WI38 (cell line): ENCODE measurements around the gene ATG9A.
"Not testable (repeated sequence)": the region's sequence is repeated elsewhere in the genome, so short reads cannot be mapped to it uniquely, and the experiment has no call there.

Experiments used
- H3K4me3 ChIP-seq: 2 replicates; pipeline ENCODE4 v1.5.1; 2011; ENCODE audit warnings: low read depth, mild to moderate bottlenecking, control low read depth, low read length
- TF ChIP-seq, protein P1 (sequence below): IDR thresholded peaks from 2 replicates; pipeline ENCODE4 v1.5.1; 2012; ENCODE audit warnings: low read depth, mild to moderate bottlenecking, control low read depth, low read length

The ATG9A gene

DNA sequence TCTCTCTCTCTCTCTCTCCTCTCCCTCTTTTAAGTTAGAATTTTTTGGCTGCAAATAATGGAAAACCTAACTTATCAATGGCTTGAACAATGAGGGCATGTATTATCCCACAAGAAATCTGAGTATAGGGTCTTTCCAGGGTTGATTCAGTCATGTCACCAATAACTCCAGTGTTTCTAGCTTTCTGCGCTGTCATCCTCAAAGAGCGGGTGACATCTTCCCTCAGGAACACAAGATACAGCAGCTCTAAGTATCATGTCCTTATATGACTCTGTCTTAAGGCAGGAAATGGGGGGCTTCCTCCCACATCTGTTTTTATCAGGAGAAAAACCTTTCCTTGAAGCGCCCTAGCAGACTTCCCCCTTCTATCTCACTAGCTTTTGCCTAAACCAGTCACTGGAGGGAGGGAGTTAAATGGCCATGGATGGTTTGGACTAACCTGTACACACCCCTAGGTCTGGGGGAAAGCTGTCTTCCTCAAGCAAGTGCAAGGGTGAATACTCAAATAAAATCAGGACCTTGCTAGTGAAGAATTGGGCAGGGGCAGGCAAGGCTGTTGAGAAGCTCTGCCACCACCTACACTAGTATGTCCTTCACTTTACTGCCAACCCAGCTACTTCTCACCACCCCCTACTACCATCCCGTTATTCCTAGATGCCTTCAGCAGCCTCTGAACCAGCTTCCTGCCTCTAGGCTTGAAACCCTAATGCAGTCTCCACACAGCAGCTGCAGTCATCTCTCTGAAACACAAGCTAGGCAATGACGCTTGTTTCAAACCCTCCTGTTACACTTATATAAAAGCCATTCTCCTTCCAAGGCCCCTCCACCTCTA lies 31.8 kb upstream of the ATG9A start:
- TF ChIP-seq, protein P1, sequence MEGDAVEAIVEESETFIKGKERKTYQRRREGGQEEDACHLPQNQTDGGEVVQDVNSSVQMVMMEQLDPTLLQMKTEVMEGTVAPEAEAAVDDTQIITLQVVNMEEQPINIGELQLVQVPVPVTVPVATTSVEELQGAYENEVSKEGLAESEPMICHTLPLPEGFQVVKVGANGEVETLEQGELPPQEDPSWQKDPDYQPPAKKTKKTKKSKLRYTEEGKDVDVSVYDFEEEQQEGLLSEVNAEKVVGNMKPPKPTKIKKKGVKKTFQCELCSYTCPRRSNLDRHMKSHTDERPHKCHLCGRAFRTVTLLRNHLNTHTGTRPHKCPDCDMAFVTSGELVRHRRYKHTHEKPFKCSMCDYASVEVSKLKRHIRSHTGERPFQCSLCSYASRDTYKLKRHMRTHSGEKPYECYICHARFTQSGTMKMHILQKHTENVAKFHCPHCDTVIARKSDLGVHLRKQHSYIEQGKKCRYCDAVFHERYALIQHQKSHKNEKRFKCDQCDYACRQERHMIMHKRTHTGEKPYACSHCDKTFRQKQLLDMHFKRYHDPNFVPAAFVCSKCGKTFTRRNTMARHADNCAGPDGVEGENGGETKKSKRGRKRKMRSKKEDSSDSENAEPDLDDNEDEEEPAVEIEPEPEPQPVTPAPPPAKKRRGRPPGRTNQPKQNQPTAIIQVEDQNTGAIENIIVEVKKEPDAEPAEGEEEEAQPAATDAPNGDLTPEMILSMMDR = no peak
- no peak overlapping the region for H3K4me3 ChIP-seq

DNA sequence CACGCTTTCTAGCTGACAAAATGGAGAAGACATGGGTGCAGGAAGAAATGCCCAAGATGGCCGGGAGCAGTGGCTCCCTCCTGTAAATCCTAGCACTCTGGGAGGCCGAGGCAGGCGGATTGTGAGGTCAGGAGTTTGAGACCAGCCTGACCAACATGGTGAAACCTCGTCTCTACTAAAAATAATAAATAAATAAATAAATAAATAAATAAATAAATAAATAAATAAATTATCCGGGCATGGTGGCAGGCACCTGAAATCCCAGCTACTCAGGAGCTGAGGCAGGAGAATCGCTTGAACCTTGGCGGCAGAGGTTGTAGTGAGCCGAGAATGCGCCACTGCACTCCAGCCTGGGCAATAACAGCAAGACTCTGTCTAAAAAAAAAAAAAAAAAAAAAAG lies 29.5 kb upstream of the ATG9A start:
- H3K4me3 ChIP-seq = not testable (repeated sequence)

DNA sequence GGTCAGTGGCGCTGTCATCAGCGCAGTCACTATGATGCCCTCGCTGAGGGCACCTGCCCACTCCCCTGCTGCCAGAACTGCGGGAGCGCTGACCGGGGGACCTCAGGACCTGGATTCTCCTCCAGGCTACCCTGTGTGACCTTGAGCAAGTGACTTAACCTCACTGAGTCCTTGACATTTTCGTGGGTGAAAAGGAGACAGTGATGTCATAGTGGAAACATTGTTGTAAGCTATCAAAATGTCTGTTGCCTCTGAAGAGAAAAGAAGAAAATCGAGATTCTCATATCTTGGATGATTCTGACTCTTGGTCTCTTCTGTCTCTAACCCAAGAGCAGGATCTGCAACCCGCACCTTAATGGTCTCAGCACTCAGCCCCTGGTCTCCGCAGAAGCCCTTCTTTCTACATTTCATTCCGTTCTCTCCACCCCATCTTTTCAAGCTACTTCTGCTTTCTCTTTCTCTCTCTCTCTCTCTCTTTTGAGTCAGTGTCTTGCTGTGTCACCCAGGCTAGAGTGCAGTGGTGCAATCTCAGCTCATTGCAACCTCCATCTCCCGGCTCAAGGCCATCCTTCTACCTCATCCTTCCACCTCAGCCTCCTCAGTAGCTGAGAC lies 25.3 kb upstream of the ATG9A start:
- TF ChIP-seq, protein P1 = no peak
- H3K4me3 ChIP-seq = peak overlapping the region; percentile 54

DNA sequence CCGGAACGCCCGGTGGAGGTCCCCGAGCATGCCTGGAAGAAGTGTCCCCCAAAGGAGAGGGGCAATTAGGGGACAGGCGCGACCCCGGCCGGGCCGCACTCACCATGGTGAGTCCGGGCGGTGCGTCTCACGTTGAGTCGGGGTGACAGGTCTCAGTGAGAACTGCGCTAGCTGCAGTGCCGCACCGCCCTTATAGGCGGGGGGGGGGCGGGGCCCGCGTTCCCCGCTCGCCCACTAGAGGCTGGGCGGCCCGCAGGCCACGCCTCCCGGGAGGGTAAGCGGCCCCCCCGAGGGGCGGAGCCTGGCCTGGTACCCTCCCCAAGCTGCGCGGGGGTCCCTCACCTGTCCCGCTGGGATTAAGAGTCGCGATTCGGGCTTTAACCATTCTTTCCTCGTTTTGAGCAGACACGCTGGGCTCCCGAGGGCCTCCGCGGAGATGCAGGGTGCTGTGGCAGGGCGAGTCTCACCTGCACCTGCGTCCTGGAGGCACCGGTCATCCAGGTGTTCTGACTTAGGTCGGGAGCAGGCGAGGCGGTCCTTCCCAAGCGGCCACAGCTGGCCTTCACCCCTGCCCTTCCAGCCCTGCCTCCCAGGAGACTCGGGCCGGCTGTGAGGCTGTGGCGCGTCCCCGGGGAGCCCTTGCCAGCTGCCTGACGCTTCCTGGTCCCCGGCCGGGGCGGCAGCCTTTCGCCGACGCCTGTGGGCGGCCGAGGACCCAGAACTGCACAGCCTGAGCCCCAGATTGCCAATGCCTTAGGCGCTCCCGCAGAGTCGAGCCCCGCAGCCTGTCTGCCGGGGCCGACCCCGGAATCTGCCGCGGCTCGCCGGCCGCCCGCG lies 24.5 kb upstream of the ATG9A start, which contains the start of gene TUBA4A:
TUBA4A (minus strand) TSS at position 166 of the 837 bp plus-strand sequence; CDS start at position 106, 60 bp downstream.
- peak within 1 kb of the TSS; percentile 54 for H3K4me3 ChIP-seq
- TF ChIP-seq, protein P1 = no peak

DNA sequence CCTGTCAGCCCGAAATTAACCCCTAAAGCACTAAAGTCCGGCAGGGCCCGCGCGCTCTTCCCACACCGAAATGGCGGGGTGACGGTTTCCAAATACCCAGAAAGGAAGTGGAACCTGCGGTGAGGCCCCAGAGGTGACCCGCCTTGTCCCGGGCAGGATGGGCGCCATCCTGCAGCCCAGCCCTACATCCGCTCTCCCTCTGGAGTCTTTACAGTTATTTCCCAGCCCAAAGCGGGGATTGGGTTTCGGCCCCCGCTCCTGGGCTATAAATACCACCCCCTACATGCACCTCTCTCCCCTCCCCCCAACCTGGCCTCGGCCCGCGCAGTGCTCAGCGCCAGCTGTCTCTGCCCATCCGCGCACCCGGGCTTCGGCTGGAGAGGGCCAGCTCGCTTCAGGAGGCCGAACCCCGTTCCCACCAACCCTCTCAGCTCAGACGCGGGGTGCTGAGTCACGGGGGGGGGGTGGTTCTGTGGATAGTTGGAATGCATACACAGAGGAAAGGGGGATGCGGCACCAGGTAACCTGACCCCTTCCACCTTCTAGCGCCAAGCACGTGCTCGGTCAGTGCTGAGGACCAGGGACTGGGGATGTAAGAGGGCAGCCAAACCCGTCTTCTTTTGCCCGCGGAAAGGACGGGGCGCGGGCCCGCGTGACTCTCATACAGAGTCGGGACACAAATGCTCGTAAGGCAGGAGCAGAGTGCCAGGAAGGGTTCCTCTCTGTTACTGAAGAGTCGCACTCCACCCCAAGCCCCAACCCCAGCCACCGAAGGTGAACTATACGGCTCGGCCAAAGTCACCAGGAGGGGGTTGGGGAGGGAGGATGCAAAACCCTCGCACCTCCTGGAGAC lies 23.7 kb upstream of the ATG9A start, which contains the start of gene TUBA4B:
TUBA4B (plus strand) TSS at position 344 of the 853 bp plus-strand sequence; CDS start at position 509, 165 bp downstream.
- TF ChIP-seq, protein P1 = no peak
- H3K4me3 ChIP-seq = peak within 1 kb of the TSS; percentile 54

DNA sequence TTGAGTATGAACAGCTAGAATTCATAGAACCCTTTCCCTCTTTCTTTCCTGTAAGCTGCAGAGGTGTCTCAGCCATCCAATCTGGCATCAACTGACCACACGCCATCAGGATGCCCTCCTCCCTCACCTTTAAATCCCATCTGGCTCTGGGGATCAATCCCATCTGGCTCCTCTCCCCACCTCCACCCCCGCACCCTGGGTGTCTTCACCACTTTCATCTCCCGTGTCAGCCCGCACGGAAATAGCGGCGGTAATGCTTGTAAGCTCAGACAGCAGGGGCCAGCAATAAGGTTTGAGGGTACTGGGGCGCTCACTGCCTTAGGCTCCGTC lies 23.1 kb upstream of the ATG9A start:
- H3K4me3 ChIP-seq = peak overlapping the region; percentile 54
- TF ChIP-seq, protein P1 = no peak

DNA sequence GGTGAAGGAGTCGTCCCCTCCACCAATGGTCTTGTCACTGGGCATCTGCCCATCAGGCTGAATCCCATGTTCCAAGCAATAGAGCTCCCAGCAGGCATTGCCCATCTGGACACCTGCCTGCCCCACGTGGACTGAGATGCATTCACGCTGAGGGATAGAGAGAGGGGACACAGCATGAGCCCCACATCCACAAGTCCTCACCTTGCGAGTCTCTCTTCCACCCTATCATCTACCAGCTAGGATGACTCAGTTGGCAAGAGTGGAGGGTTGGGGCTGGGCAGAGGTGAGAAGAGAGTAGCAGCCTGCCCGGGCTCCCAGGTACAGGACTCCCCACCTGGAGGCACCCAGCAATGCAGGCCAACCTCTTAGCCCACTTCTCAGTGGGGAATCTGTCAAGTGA lies 22.6 kb upstream of the ATG9A start:
- TF ChIP-seq, protein P1 = no peak
- H3K4me3 ChIP-seq = no peak overlapping the region
